Stimulated activated CD8-positive, alpha-beta memory T cell treated with anti-CD3 and anti-CD28 coated beads, Interleukin-4, amount 100 ng/mL, for 24 hours (primary cell): ENCODE data around the gene RAD51B.

Source experiments
- DNase-seq: peaks from one replicate; pipeline ENCODE4 v3.0.0-alpha.2; 2020; ENCODE audit warnings: low read depth

The RAD51B gene

DNA sequence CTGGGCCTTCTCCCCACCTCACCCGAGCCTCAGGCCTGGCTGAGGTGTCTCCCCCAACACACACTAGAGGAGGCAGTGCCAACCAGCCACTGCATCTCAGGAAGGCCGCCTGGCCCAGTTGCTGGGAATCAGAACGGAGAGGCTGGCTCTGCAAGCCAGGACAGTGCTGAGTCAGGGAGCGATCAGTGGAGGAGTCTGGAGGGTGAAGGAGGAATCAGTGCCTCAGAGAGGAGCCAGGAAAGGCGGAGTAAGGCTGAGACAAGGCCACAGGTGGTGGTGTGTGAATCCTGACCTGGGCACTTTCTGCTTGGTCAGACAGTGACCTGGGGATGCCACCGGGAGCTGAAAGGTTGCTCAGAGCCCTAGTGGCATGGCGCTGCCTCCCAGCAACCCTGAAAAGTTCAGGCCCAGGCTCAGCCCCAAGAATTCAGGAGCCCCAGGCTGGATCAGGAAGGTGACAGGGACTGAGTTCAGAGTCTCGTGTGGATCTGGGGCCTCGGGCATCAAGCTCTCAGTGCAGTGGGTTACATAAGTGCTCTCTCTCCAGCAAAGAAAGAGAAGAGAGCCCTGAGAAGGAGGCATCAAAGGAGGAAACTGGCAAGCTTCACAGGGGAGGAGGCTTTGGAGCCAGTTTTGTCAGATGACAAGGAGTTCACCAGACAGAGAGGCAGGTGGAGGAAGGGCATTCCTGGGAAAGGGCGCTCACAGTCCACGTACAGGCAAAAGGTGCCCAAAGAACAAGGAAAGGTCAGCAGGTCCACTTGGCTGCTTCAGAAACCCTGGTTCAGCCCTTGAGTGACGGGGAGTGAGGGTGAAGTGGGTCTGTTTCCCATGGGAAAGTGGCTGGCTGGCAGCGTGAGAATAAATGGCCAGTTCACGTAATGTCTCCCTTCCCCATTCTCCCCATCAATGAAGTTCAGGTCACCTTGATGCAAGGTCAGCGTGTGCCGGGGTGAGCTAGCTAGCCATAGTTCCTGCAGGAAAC, 885.4 kb downstream of the RAD51B start:
- DNase-seq = no peak

DNA sequence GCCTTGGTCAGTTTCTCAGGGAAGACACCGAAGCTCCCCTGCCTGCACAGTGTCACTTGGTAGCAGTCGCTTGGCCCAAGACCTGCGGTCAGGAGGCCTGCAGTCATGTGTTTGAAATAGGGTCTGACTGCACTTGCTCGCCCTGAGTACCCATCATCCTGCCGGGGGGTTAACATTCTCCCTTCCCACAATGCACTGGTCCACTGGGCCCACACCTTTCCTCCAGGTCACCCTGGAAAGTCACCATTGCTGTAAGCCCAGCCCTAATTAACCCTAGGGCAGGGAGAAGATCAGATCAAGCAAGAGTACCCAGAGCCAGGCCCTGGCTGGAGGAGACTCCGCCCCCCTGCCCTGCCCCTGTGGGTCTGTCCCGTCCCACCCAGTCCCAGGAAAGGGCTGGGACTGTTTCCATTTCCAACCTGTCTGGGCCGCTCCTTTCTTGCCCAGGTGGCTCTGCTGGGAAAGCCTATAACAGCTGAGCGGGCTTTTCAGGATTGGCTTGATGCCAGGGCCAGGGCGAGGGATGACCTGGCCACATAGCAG, 886.2 kb downstream of the RAD51B start:
- DNase-seq = no peak

DNA sequence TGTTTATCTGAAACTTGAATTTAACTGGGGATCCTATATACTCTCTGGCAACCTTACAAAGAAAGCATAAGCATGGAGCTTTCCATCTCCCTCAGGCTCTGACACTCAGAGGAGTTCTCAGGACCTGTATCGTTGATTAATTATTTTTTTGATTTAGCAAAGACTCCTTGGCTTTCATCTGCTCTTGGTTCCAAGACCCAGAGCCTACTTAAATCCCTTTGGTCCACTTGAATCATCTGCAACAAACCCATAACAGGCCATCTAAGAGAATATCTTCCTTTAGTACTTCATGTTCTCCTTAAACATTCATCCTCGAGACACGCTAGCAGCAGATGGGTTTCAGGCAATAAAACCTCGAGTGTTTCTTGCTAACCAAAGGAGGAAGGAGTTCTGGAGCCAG, 887.9 kb downstream of the RAD51B start:
- no peak for DNase-seq

DNA sequence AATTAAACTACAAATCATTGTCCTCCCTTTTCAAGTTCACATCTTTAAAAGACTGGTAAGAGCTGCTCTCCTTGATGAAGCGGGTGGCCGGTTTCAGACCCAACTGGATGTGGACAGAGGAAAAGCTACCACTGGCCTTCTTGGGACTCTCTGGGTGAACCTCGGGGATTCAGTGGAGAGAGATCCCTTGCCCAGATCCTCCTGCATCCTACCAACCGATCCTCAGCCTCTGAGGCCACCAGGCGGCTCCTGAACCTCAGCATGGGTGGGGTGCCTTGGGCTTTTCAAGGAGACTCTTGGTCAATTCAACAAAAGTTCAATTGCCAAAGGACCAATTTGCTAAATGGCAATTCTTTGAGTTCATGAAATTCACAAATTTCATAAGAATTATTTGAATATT, 888.8 kb downstream of the RAD51B start:
- no peak for DNase-seq

DNA sequence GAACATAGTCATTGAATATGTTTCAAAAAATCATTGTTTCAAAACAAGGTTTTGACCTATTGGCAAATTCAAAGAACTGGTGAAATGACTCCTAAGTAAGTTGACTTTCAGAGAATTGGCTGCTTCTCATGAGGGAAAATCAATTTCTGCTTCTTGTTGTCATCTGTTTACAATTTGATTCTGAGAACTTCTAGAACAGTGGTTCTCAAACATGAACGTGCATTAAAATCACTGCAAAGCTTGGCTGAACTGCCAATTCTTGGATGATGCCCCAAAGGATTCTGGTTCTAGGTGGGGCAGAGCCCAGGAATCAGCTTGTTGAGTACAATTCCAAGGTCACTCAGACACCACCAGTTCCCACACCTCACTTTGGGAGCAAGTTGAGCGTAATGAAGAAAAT, 889.4 kb downstream of the RAD51B start:
- no peak for DNase-seq

DNA sequence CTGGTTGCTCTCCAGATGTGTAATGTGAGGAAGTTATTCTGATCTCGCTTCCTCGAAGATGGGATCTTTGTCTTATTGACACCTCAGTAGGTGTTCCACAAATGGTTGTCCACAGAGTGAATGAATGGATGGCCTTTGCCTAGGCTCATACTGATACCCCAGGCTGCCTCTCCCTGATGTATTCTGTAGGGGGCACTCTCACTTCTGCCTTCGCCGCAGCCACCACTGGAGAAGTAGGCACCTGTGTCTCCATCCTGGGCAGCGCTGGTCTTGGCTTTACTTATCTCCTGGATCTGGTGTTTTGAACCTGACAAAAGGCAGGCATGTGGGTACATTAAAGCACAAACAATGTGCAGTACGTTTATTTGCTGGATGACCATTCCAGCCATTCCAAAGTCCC, 891.2 kb downstream of the RAD51B start:
- DNase-seq = no peak

DNA sequence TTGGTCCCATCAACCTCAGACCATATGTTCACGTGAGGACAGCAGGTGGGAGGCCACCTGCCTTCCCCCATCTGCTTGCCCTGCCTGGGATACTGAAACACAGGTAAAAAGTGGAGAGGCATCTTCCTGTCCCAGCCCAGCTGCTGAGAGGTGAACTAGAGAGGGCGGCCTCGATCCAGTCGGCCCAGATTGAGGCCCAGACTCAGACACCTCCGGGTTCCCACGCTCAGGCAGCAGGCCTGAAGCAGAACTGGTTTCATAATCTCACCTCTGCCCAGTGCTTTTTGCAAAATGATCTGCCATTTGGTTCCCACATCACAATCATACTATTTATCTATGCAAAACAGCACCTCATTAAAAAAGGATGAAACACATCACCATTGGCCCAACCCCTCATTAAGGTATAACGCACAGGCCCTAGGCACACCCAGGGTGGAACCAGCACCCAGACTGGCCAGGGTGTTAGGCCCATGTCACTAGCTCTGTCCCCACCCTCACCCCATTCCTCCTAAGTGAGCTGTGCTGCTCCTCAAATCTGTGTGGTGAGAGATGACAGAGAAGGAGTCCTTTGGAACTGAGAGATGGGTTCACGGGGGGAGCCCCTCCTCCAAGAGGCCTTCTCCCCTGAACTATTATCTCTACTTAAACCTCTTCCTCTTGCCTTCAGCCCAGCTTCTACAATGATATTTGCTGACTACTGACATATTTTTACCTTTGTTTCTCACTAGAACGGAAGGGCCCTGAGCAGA, 892.2 kb downstream of the RAD51B start:
- DNase-seq = no peak

DNA sequence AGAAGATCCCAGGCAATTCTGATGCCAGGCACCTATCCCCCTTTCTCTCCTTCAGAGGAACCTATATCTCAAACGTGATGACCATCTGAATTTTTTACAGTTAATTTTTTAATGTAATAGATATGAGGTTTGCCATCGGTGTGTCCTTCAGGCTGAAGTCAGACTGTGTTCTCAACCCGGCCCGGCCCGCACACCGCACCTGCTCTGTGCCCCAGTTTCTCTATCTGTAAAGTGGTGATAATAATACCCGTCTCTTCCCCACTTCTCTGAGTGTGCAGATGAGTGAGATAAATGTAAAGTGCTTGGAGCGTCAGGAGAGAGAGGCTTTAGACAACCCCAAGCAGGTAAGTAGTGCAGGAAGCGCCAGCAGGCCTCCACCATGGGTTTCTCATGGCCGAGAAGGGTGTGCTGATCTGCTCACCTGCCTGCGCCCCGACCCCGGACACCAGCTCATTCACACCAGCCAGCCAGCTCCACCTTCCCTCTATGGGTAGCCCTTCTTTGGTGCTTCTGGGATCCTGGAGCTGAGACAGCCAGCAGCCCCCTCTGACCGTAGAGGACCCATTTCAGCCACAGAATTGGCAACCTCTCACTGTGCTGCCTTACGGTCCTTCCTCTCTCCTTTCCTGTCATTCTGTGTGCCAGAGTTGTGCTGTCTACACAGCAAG, 893.3 kb downstream of the RAD51B start:
- no peak for DNase-seq

DNA sequence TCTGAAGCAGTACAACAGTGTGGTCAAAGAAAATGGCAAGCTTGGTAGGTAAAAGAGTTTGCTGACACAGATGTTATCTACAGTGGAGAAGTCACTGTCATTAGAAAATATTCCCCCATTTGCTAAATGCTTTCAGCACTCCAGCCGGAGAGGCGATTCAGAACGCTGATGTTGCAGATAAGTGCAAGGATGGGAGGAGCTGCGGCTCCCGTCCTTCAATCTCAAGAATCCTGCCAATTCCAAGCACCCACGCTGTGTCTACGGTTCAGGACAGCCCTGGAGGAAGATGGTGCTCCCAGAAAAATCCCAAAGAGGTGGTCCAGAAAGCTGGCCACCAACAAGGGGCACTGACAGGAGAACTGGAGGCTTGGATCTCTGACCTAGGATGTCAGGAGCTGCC, 894.2 kb downstream of the RAD51B start:
- DNase-seq = no peak

DNA sequence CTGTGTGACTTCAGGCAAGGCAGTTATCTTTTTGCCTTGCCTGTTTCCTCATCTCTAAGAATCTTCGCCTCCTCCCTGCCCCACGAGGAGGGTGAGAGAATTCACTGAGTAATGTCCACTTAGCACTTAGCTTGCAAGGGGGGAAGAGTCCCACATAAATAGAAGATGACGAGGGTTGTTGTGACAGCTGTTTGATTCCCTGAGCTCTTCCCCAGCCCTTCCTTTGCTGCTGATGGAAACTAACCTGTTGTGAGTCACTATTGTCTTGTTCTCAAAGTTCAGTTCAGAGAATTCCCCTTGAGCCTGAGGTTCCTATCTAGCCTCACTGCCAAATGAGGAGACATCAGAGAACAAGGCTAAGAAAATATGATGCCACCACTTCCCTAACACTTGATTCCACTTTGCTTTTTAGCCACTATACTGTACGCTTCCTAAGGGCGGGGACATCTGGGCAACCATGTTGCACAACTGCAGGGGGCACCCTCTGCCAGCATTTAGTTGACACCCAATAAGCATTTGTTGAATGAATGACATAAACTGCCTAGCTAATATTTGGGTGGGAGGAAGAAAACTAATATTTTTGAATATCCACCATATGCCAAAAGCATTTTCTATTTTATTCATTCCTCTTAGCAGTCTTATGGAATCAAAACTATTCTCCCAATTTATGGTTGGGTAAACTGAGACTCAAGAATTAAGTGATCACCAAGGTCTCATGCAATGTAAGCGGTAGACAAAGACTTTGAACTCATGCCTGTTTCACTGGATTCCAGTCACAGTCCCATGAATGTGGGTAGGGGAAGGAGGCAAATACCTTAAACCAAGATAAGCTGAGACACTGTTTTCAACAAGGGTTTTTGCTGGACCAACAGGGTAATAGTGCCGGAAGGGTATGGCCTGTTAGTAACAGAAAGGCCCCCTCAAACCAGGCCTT, 895.7 kb downstream of the RAD51B start:
- DNase-seq = no peak

DNA sequence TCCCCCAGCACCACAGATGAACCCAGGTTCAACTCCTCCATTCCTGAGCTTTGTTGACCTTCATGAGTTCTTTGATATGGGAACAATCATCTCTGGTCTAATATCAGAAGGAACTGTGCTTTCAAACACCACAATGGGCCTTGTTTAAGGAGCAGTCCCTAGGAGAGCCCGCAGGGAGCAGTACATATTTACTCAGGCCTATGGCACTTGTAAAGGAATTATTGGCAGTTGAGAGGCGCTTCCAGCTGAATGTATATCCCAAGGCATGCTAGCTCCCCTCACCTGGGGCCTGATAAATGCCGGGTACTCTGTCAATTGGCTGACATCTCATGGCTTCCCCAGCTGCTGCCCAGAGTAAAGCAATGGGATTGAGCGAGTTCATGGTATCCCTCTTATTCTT, 897.1 kb downstream of the RAD51B start:
- DNase-seq = no peak

DNA sequence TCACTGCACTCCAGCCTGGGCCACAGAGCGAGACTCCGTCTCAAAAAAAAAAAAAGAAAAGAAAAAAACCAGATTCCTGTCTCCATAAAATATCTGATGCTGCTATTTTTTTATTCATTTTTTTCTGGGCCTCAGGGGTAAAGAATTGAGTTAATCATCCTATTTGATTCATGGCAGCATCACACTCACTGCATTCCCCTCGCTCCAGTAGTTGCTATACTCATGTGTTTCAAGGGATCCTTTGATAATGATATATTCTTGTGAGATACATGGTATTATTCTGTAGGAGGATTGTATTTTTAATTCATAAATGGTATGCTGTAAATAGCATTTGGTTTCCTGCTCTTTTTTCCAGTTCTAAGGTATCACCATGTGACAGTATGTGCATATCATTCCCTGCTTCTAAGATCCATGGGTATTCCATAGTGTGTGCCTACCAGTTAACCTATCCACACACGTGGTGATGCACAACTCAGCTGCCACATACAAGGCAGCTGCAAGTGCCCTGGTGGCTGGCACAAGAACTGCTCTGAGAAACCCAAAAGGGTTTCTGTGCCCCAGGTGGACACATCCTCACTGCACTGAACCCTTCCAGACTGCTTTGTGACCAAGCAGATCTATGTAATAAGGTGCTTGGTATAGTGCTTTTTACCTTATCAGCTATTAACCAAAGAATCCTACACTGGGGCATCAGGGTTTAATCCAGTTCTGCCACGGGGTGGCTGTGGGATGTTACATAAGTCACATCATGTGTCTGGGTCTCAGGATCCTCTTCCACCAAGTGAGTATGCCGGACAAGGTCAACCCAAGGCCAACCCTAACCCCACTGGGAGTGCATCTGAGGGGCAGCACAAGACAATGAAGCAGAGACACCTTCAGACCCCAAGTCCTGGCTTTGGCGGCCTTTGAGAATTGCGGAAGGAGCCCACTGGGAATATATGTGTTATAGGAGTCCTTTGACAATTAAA, 898.7 kb downstream of the RAD51B start:
- no peak for DNase-seq

DNA sequence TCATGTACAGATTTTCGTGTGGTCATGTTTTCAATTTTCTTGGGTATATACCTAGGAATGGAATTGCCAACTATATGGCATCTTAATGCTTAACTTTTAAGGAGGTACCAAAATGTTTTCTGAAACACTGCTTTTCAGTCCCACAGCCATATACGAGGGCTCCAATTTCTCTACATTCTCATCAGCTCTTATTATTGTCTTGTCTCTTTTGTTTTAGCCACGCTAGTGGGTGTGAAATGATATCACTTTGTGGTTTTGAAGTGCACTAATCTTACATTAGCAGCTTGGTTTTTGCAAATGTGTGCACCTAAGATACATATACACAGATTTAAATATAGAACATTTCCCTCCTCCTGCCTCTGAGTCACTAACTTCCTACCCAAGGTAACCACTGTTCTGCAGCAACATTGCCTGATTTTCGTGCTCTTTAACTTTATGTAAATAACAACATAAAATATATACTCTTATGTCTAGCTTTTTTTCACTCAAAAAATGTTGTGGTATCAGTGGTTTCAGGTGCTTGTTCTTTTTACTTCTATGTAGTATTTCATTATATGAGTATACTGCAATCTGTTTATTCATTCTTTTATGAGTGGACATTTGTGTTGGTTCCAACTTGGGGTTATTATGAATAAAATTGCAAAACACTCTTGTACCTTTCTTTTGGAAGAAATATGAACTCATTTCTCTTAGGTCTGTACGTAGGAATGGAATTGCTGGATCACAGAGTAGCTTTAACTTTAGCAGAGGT, 900.2 kb downstream of the RAD51B start:
- no peak for DNase-seq

DNA sequence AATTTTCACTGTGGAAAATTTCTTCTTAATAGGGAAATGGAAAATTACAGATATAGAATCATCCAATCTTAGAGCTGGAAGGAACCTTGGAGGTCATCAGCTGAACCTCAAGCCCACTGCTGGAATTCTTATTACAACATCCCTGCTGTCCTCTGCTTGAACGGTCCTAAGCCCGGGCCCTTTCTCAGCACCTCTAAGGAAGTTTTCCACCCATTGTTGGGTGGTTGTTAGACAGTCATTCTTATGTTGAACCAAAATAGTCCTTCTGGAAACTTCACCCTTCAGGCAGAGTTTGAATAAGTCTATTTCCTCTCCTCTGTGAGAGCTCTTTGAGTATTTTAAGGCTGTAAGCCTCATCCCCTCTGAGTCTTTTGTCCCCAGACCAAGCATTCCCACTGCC, 902.6 kb downstream of the RAD51B start:
- no peak for DNase-seq

DNA sequence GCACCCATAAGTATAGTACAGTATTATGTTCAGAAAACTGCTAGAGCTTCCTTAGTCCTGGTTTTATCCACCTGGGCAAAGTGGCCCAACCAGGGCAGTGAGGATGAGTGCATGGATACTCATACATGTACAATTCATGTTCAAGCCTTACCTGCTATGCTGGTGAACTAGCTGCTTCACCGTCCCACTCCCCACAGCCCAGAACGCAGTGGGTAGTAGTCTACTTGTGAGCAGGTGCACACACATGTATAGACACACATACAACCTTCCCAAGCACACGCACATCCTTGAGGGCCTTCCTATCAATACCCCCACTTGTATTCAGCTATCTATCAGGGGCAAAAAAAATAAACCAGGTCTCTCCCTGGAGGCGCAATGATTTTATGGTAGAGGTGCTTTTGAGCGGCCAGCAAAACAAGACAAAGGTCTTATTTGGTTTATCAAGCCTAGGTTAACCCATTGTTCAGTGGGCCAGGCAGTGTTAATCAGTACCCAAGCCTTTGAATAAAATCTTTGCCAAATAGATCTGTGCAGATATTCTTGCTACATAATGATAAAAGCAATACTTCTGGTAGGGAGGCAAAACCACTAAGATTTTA, 903.5 kb downstream of the RAD51B start:
- no peak for DNase-seq

DNA sequence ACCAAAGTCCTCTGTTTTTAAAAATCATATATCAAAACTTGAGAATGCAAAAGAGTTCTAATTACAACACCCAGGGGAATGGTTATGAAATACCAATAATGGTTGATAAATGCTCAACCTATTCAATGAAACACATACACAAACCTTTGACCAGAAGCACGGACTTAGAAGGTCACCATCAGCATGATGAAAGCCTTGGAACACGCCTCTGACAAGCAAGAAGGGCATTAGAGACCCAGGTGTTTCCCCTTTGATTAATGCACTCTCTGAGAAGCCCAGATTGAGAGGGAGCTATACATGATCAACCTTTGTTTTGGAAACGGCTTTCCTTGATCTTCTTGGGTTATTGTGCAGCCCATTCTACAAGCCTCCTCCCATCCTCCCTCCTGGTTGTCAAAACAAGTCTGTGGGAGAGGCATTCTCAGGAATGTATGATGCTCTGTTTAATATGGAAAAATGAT, 904.3 kb downstream of the RAD51B start:
- DNase-seq = no peak

DNA sequence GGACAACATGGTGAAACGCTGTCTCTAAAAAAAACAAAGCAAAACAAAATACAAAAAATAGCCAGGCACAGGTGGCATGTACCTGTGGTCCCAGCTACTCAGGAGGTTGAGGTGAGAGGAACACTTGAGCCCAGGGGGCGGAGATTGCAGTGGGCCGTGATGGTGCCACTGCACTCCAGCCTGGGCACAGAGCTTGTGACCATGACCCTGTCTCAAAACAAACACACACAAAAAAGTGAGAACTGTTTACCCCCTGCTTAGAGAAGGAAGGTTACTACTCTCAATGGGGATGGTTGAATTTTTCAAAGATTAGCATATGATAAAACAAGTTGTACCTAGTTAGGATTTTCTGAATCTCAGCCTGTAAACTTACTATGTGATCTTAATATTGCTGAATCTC, 905.3 kb downstream of the RAD51B start:
- no peak for DNase-seq

DNA sequence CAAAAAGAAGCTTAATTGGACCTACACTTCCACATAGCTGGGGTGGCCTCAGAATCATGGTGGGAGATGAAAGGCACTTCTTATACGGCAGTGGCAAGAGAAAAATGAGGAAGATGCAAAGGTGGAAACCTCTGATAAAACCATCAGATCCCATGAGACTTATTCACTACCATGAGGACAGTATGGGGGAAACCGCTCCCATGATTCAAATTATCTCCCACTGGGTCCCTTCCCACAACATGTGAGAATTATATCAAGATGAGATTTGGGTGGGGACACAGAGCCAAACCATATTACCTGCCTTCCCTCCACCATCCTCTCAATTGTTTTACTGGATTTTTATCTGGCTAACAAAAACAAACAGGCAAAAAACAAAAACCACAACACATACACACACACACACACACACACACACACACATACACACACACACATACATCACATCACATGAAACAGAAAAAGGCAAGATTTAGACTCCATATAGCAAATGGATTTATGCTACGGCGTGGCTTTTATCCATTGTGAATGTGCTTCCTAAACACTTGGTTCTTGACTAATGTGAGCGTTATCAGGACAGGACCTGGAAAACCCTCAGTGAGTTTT, 906.6 kb downstream of the RAD51B start:
- DNase-seq = no peak
